GM12878 (cell line): ENCODE measurements around the gene EDEM3. TPM values are rescaled to one million over a fixed set of nuclear protein-coding genes. Genes with fewer than 3 reads are reported as not detected.

Experiments used
- ATF3 ChIP-seq: IDR thresholded peaks from 2 replicates; pipeline ENCODE4 v1.6.1; 2011; ENCODE audit warnings: low read depth, mild to moderate bottlenecking, low read length, moderate library complexity, borderline replicate concordance; ENCODE audit errors: extremely low read depth
- ATF7 ChIP-seq: fragments of 450-650 bp; IDR thresholded peaks from 2 replicates; pipeline ENCODE4 v1.6.1; 2016; ENCODE audit warnings: low read depth, mild to moderate bottlenecking
- CBFB ChIP-seq: IDR thresholded peaks from 2 replicates; pipeline ENCODE4 v1.6.1; 2016; ENCODE audit warnings: antibody characterized with exemption, low read depth
- CREB1 ChIP-seq: IDR thresholded peaks from 2 replicates; pipeline ENCODE4 v1.6.1; 2012; ENCODE audit warnings: low read depth, mild to moderate bottlenecking, inconsistent platforms
- FOXM1 ChIP-seq: IDR thresholded peaks from 2 replicates; pipeline ENCODE4 v1.6.1; 2012; ENCODE audit warnings: low read depth, mild to moderate bottlenecking, inconsistent platforms, low read length, moderate library complexity
- KDM1A ChIP-seq: fragments of 200-600 bp; sonication (generic); IDR thresholded peaks from 2 replicates; pipeline ENCODE4 v1.6.1; 2016; ENCODE audit warnings: borderline replicate concordance
- MEF2B ChIP-seq: fragments of 450-650 bp; IDR thresholded peaks from 2 replicates; pipeline ENCODE4 v1.6.1; 2018; ENCODE audit warnings: mild to moderate bottlenecking, moderate library complexity; ENCODE audit not compliant: partially characterized antibody, poor library complexity, severe bottlenecking
- MLLT1 ChIP-seq: fragments of 450-650 bp; IDR thresholded peaks from 2 replicates; pipeline ENCODE4 v1.6.1; 2016; ENCODE audit warnings: mild to moderate bottlenecking
- NR2C1 ChIP-seq: fragments of 450-650 bp; IDR thresholded peaks from 2 replicates; pipeline ENCODE4 v1.6.1; 2017; ENCODE audit warnings: antibody characterized with exemption, mild to moderate bottlenecking, moderate library complexity
- NR2C2 ChIP-seq: IDR thresholded peaks from 2 replicates; pipeline ENCODE4 v1.6.1; 2011; ENCODE audit warnings: borderline replicate concordance, low read depth; ENCODE audit not compliant: control insufficient read depth, insufficient read length
- RB1 ChIP-seq: fragments of 450-650 bp; formaldehyde crosslinking; IDR thresholded peaks from 2 replicates; pipeline ENCODE4 v1.6.1; 2017; ENCODE audit warnings: mild to moderate bottlenecking, borderline replicate concordance
- RCOR1 ChIP-seq: conservative IDR thresholded peaks from 2 replicates; pipeline ENCODE4 v1.6.1; 2012; ENCODE audit warnings: low read depth, low read length, improper control_type of control experiment
- RFX5 ChIP-seq: IDR thresholded peaks from 2 replicates; pipeline ENCODE4 v1.6.1; 2011; ENCODE audit warnings: low read depth, low read length, improper control_type of control experiment
- SIN3A ChIP-seq: IDR thresholded peaks from 2 replicates; pipeline ENCODE4 v1.6.1; 2012; ENCODE audit warnings: low read depth, low read length, improper control_type of control experiment
- SRF ChIP-seq, 2 experiments: IDR thresholded peaks; 2 replicates each; pipeline ENCODE4 v1.6.1; 2011; ENCODE audit warnings: low read depth in 2 of 2, low read length in 2 of 2, mild to moderate bottlenecking in 1 of 2, moderate library complexity in 1 of 2
- SUPT20H ChIP-seq: IDR thresholded peaks from 2 replicates; pipeline ENCODE4 v1.6.1; 2011; ENCODE audit warnings: low read depth, mild to moderate bottlenecking, low read length, moderate library complexity, borderline replicate concordance; ENCODE audit not compliant: control insufficient read depth
- ZNF207 ChIP-seq: fragments of 450-650 bp; IDR thresholded peaks from 2 replicates; pipeline ENCODE4 v1.6.1; 2014; ENCODE audit warnings: antibody characterized with exemption, mild to moderate bottlenecking, borderline replicate concordance
- ZNF384 ChIP-seq: IDR thresholded peaks from 2 replicates; pipeline ENCODE4 v1.6.1; 2012; ENCODE audit warnings: low read depth, mild to moderate bottlenecking, low read length, improper control_type of control experiment, borderline replicate concordance
- ZSCAN29 ChIP-seq: fragments of 450-650 bp; IDR thresholded peaks from 2 replicates; pipeline ENCODE4 v1.6.1; 2017; ENCODE audit warnings: mild to moderate bottlenecking, moderate library complexity
- polyA plus RNA-seq, 11 experiments: library from polyadenylated mRNA; depleted of rRNA in 4 of 11; unstranded in 6 of 11; stranded (reverse) in 5 of 11; fragments of >200 nt; fragmentation: Nextera tagmentation in 4 of 11; fragmentation: Illumina TruSeq in 1 of 11; extraction: Ambion mirVana in 4 of 11; extraction: Trizol in 1 of 11; gene quantifications; 1 replicate in 1 of 11; 2 replicates in 10 of 11; pipeline versions ENCODE4 v1.2.1 to v1.2.3, GENCODE V29; 2011 to 2016; ENCODE audit warnings: inconsistent platforms in 2 of 11, missing spikeins in 2 of 11, low read depth in 1 of 11
- total RNA-seq, 4 experiments: library from RNA; depleted of rRNA in 3 of 4; stranded (reverse); fragments of >200 nt in 3 of 4; fragmentation: Illumina TruSeq in 1 of 4; extraction: Trizol in 1 of 4; gene quantifications; 2 replicates each; pipeline versions ENCODE4 v1.2.1 to v1.2.3, GENCODE V29; 2013 to 2021
- TF ChIP-seq, protein P1 (sequence below): fragments of 450-650 bp; IDR thresholded peaks from 2 replicates; pipeline ENCODE4 v1.6.1; 2017; ENCODE audit warnings: mild to moderate bottlenecking
- TF ChIP-seq, protein P2 (sequence below): IDR thresholded peaks from 2 replicates; pipeline ENCODE4 v1.6.1; 2012; ENCODE audit warnings: improper control_type of control experiment, low read depth, low read length; ENCODE audit not compliant: insufficient replicate concordance

EDEM3 gene
- total and polyA plus RNA-seq, 10 of the 15 experiments (the other 5 are each of a cell fraction or from before 2014, with no cell fraction given): 6.4 to 19.3 (median 14.3) TPM

DNA sequence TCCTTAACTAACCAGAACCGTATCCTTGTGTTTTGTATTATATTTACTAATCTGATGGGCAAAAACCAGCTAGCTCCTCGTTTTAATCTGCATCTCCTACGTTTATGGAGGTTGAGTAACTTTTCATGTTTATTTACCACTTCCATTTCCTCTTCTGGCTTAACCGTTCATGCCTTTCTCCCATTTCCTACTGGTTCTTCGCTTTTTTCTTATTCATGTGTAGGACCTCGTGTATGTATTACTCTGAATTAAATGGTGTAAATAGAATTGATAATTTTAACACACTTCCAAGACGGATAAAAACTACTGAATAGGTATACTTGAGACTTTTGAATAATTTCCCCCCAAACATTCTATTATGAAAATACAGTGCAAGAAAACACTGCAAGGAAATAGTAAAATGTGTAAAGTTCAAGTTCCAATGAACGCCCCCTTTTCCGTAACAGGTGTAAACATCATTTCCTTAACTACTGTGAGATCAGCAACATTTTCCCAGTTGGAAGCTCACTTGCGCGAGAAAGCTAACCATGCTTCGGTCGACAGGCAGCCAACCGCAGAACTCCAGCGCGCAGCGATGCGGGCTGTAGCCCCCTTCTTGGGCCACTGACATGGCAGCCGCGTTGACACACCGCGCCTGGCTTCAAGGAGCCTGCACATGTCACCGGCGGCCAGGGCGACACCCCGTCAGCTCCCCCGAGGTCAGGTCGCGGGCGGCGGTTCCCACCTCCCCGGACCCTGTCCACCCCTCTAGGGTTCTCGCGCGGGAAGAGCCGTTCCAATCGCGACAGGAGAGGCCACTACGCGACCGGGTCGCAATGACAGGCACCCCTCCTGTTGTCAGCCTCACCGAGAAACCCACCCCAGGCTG is 816 bp downstream of the EDEM3 start (continued):
- TF ChIP-seq MLLT1: no peak
- no peak for TF ChIP-seq CREB1
- TF ChIP-seq NR2C1: no peak
- TF ChIP-seq ZNF384: no peak
- no peak for TF ChIP-seq SUPT20H
- TF ChIP-seq, protein P1, sequence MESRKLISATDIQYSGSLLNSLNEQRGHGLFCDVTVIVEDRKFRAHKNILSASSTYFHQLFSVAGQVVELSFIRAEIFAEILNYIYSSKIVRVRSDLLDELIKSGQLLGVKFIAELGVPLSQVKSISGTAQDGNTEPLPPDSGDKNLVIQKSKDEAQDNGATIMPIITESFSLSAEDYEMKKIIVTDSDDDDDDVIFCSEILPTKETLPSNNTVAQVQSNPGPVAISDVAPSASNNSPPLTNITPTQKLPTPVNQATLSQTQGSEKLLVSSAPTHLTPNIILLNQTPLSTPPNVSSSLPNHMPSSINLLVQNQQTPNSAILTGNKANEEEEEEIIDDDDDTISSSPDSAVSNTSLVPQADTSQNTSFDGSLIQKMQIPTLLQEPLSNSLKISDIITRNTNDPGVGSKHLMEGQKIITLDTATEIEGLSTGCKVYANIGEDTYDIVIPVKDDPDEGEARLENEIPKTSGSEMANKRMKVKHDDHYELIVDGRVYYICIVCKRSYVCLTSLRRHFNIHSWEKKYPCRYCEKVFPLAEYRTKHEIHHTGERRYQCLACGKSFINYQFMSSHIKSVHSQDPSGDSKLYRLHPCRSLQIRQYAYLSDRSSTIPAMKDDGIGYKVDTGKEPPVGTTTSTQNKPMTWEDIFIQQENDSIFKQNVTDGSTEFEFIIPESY: no peak
- TF ChIP-seq, protein P2, sequence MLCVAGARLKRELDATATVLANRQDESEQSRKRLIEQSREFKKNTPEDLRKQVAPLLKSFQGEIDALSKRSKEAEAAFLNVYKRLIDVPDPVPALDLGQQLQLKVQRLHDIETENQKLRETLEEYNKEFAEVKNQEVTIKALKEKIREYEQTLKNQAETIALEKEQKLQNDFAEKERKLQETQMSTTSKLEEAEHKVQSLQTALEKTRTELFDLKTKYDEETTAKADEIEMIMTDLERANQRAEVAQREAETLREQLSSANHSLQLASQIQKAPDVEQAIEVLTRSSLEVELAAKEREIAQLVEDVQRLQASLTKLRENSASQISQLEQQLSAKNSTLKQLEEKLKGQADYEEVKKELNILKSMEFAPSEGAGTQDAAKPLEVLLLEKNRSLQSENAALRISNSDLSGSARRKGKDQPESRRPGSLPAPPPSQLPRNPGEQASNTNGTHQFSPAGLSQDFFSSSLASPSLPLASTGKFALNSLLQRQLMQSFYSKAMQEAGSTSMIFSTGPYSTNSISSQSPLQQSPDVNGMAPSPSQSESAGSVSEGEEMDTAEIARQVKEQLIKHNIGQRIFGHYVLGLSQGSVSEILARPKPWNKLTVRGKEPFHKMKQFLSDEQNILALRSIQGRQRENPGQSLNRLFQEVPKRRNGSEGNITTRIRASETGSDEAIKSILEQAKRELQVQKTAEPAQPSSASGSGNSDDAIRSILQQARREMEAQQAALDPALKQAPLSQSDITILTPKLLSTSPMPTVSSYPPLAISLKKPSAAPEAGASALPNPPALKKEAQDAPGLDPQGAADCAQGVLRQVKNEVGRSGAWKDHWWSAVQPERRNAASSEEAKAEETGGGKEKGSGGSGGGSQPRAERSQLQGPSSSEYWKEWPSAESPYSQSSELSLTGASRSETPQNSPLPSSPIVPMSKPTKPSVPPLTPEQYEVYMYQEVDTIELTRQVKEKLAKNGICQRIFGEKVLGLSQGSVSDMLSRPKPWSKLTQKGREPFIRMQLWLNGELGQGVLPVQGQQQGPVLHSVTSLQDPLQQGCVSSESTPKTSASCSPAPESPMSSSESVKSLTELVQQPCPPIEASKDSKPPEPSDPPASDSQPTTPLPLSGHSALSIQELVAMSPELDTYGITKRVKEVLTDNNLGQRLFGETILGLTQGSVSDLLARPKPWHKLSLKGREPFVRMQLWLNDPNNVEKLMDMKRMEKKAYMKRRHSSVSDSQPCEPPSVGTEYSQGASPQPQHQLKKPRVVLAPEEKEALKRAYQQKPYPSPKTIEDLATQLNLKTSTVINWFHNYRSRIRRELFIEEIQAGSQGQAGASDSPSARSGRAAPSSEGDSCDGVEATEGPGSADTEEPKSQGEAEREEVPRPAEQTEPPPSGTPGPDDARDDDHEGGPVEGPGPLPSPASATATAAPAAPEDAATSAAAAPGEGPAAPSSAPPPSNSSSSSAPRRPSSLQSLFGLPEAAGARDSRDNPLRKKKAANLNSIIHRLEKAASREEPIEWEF: no peak
- peak; percentile 6 for TF ChIP-seq MEF2B
- TF ChIP-seq NR2C2: no peak
- TF ChIP-seq ATF7: no peak
- no peak for TF ChIP-seq ZNF207
- no peak for TF ChIP-seq RCOR1
- no peak for TF ChIP-seq SRF (IDR thresholded peaks at IDR 0.05; ENCODE audit: low read depth in 2 of 2, low read length in 2 of 2)
- no peak for TF ChIP-seq RB1
- no peak for TF ChIP-seq RFX5
- TF ChIP-seq KDM1A: no peak
- 0 out of 2 replicates have a peak, but pooled peaks have one; percentile 22 for TF ChIP-seq CBFB
- TF ChIP-seq ATF3: no peak
- no peak for TF ChIP-seq FOXM1
- TF ChIP-seq ZSCAN29: no peak
- TF ChIP-seq SIN3A: no peak
